ENCODE results near the gene SRSF11.
A peak's percentile ranks its signal among the peaks of the same experiment; 100 is the strongest.

Gene SRSF11

DNA sequence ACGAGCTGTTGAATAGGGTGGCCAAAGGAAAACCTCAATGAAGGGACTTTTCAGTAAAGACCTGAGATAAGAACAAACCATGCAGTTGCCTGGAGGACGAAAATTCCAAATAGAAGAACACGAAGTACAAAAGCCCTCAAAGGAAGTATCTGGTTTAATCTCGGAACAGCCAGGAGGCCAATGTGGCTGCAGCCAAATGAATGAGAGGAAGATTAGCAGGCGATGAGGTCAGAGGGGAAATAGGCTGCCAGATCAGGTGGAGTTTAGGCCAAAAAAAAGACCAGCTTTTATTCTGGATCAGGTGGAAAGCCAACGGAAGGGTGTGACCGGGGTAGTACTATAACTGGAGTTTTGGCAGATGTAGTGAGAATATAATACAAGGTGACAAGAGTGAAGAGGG lies 43.7 kb downstream of the SRSF11 start:
- peaks cover 0 to 9% of the 10 kb centered on the region in 2 donors for H3K9me3 Mint-ChIP-seq
- H3K4me3 Mint-ChIP-seq: no peak overlapping the region
- ATAC-seq: no peak
- no peaks in the 10 kb centered on the region for H3K27me3 Mint-ChIP-seq
- H3K27ac Mint-ChIP-seq: no peak overlapping the region
- H3K4me1 Mint-ChIP-seq: no peaks in the 10 kb centered on the region
- no peak for DNase-seq

GRCh38 chr1:70265946-70266345 lies 44.8 kb downstream of the SRSF11 start:
- no peak for ATAC-seq
- no peaks in the 10 kb centered on the region for H3K4me1 Mint-ChIP-seq

GRCh38 chr1:70277875-70278274 lies 56.7 kb downstream of the SRSF11 start:
- H3K27ac Mint-ChIP-seq: no peak overlapping the region
- H3K9me3 Mint-ChIP-seq: no peaks in the 10 kb centered on the region
- H3K4me1 Mint-ChIP-seq: no peaks in the 10 kb centered on the region
- no peaks in the 10 kb centered on the region for H3K27me3 Mint-ChIP-seq
- ATAC-seq (no peak), DNase-seq (no peak)
- no peak overlapping the region for H3K4me3 Mint-ChIP-seq

More at GRCh38 chr1:70265946-70266345, 44.8 kb downstream of the SRSF11 start:
- H3K27ac Mint-ChIP-seq: no peak overlapping the region
- H3K9me3 Mint-ChIP-seq: peaks cover 0 to 9% of the 10 kb centered on the region in 2 donors
- no peak for DNase-seq
- no peaks in the 10 kb centered on the region for H3K27me3 Mint-ChIP-seq
- H3K4me3 Mint-ChIP-seq: no peak overlapping the region

DNA sequence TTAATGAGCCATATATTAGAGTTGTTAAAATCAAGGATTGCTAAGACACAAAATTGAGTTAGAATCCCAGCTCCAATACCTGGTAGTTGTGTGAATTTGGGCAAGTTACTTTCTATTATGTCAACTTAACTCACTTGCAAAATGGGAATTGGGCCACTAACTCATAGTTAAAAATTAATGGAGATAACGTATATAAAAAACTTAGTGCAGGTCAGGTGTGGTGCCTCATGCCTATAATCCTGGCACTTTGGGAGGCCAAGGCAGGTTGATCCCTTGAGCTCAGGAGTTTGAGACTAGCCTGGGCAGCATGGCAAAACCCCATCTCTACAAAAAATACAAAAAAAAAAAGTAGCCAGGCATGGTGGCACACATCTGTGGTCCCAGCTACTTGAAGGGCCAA lies 57.5 kb downstream of the SRSF11 start:
- Mint-ChIP-seq H3K4me1 (no peaks in the 10 kb centered on the region), H3K9me3 (no peaks in the 10 kb centered on the region), H3K4me3 (no peak overlapping the region), H3K27ac (no peak overlapping the region), H3K27me3 (no peaks in the 10 kb centered on the region)
- ATAC-seq (no peak), DNase-seq (no peak)

DNA sequence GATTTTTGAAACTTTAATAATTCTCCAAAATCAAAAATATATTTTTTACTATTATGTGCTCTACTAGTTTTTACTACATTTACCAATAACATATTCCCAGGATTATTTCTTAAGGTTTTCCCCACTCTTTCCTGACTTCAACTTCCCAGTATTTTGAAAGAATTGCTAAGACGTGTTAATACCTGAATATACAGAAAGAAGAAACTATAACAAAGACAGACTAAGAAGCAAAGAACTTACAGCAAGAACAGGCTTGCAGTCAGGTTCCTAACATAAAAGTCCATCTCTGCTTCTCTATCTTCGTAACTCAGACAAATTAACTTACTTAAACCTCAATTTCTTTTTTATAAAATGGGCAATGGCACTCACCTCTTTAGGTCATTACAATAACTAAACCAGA lies 63.2 kb downstream of the SRSF11 start:
- H3K4me3 Mint-ChIP-seq: no peak overlapping the region
- ATAC-seq (no peak), DNase-seq (no peak)
- H3K27me3 Mint-ChIP-seq: no peaks in the 10 kb centered on the region
- no peaks in the 10 kb centered on the region for H3K9me3 Mint-ChIP-seq
- no peak overlapping the region for H3K27ac Mint-ChIP-seq
- no peaks in the 10 kb centered on the region for H3K4me1 Mint-ChIP-seq

DNA sequence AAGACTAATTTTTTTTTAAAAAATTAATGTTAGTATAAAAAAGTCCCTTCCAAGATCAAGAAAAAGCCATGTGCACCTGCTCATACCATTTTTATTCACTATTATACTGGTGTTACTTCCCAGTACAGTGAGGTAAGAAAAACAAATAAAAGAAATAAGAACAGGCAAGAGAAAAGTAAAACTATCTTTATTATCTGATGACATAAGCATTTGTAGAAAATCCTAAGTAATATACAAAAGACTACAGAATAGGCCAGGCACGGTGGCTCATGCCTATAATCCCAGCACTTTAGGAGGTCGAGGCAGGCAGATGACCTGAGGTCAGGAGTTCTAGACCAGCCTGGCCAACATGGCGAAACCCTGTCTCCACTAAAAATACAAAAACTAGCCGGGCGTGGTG lies 65.3 kb downstream of the SRSF11 start:
- no peak for DNase-seq
- Mint-ChIP-seq H3K27ac (no peak overlapping the region), H3K4me1 (no peaks in the 10 kb centered on the region), H3K27me3 (no peaks in the 10 kb centered on the region), H3K9me3 (no peaks in the 10 kb centered on the region), H3K4me3 (no peak overlapping the region)
- no peak for ATAC-seq

DNA sequence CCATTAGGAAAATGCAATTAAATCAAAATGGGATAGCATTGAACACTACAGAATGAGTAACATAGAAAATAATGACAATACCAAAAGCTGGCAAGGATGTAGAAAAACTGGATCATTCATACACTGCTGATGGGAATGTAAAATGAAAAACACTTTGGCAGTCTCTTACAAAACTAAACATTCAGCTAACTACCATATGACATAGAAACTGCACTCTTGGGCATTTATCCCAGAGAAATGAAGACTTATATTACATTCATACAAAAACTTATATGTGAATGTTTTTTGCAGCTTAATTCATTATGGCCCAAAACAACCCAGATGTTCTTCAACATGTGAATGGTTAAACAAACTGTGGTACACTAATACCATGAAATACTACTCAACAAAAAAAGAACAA lies 67.0 kb downstream of the SRSF11 start:
- DNase-seq: no peak
- no peak for ATAC-seq
- Mint-ChIP-seq H3K27me3 (no peaks in the 10 kb centered on the region), H3K4me3 (no peak overlapping the region), H3K27ac (no peak overlapping the region), H3K9me3 (no peaks in the 10 kb centered on the region), H3K4me1 (no peaks in the 10 kb centered on the region)

GRCh38 chr1:70290218-70290617 lies 69.0 kb downstream of the SRSF11 start:
- Mint-ChIP-seq H3K27ac (no peak overlapping the region), H3K4me3 (no peak overlapping the region), H3K9me3 (no peaks in the 10 kb centered on the region), H3K4me1 (no peaks in the 10 kb centered on the region), H3K27me3 (no peaks in the 10 kb centered on the region)
- ATAC-seq (no peak), DNase-seq (no peak)

GRCh38 chr1:70293186-70293843 lies 72.1 kb downstream of the SRSF11 start:
- DNase-seq: no peak

GRCh38 chr1:70295749-70296148 lies 74.6 kb downstream of the SRSF11 start:
- DNase-seq (no peak), ATAC-seq (no peak)
- Mint-ChIP-seq H3K4me1 (no peaks in the 10 kb centered on the region), H3K27me3 (no peaks in the 10 kb centered on the region), H3K4me3 (no peak overlapping the region), H3K27ac (no peak overlapping the region), H3K9me3 (no peaks in the 10 kb centered on the region)

More at GRCh38 chr1:70293186-70293843, 72.1 kb downstream of the SRSF11 start:
- no peaks in the 10 kb centered on the region for H3K27me3 Mint-ChIP-seq
- H3K4me3 Mint-ChIP-seq: no peak overlapping the region
- H3K9me3 Mint-ChIP-seq: no peaks in the 10 kb centered on the region
- H3K4me1 Mint-ChIP-seq: no peaks in the 10 kb centered on the region
- ATAC-seq: no peak
- H3K27ac Mint-ChIP-seq: no peak overlapping the region

DNA sequence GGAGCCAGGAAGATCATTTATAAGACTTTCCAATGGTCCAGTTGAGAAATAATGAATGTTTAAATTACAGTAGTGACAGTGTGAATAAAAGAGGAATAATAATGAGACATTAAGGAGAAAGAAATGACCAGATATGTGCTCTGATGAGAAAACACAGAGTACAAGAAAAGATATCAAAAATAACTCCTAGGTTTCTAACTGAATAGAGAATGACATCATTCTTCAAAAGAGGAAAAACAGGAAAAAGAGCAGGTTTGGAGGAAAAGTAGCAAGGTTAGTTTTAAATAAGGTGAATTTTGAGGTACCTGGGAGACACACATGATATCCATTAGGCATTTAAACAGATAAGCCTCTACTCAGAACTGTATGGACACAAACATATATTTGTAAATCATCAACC lies 78.3 kb downstream of the SRSF11 start:
- Mint-ChIP-seq H3K9me3 (no peaks in the 10 kb centered on the region), H3K4me3 (no peak overlapping the region), H3K27ac (peak overlapping the region in 1 of 2 donors; percentile 26), H3K27me3 (no peaks in the 10 kb centered on the region), H3K4me1 (no peaks in the 10 kb centered on the region)
- ATAC-seq: no peak
- no peak for DNase-seq

Data from stimulated activated naive CD8-positive, alpha-beta T cell treated with anti-CD3 and anti-CD28 coated beads, Interleukin-15, amount 100 ng/mL, for 72 hours (primary cell).